ENCODE results near the gene PPFIBP2.

Gene PPFIBP2

GRCh38 chr11:7548659-7549274 lies 35.0 kb downstream of the PPFIBP2 start:
- in situ Hi-C loops (cut with MboI; ENCODE audit: low sequenced_read_pairs), result no loop called here

DNA sequence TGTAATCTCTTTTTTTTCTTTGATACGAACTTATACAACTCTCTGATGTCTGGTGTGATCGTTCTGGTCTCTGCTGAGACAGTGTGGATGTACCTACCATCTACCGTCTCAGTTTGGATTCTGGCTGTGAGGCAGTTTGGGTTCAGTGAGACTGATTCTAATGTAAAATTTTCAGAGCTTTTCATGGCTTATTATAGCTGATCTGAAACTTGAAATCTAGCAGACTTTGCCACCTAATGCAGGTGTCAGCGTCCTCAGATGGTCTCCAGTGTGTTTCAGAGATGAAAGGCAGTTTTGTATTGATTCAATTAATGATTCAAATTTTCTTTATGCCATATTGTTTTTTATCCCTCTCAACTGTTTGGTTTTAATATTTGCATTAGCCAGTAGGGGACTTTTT lies 35.9 kb downstream of the PPFIBP2 start:
- in situ Hi-C loops (cut with MboI; ENCODE audit: low sequenced_read_pairs), result no loop called here

DNA sequence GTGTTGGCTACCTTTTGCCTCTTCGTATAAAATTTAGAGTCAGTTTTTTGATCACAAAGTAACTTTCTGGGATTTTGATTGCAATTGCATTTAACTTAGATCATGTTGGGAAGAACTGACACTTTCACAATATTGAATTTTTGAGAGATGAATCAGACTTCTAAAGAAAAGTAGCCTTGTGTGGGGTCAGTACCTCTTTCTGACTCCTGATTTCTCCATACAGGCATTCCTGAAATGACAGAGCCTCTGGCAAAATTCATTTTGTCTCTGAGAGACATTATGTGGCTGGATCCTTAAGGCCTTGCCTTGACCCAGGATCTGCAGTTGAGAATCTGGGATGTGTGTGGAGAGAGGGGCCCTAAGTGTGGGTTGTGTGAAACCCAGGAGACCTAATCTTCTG lies 37.8 kb downstream of the PPFIBP2 start:
- in situ Hi-C loops (cut with MboI; ENCODE audit: low sequenced_read_pairs), result no loop called here

- in situ Hi-C loops (cut with MboI; ENCODE audit: low sequenced_read_pairs), result no loop called here
Observed at GRCh38 chr11:7552666-7553065, 38.9 kb downstream of the PPFIBP2 start.

DNA sequence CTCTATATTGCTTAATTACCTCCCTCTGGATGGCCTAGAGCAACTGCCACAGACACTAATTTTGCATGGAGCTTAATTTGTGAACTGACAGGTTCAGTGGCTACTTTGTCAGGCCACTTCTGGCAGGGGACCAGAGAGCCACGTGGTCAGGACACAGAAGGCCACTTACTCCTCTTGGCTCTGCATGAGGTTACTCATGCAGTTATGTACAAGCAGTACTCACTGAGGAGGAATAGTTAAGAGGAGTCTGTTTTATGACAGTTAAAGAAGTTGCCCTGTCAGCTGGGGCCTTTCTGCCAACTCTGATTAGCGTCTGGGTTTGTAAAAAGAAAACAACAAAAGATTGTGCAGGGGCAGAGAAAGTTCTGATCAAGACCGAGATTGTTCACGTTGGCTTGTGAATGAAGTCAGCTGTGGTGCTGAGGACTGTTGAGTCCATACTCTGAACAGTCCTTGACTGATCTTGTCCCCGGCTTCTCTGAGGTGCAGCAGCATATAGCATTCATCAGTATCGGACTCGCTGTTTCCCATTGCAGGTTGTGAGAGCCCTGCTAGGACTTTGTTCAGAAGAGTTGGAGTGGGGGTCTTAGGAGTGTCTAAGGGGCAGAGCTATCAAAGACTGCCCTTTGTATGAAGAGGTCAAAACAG lies 41.4 kb downstream of the PPFIBP2 start:
- in situ Hi-C loops (cut with MboI; ENCODE audit: low sequenced_read_pairs), result no loop called here

DNA sequence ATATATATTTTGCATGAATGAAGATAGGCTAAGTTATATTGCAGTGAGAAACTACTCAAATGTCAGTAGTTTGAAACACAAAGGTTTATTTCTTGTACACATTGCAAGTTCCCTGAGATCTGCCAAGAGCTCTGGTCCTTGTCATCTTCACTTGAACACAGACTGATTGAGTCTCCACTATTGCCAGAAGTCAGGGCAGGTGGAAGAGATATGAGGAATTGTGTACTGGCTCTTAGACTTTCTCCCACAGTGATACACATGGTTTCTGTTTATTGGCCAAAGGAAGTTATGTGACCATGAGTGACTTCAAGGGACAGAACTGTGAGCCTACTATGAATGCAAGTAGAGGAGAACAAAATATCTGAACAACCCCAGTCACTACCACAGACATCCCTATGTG lies 44.2 kb downstream of the PPFIBP2 start:
- in situ Hi-C loops (cut with MboI; ENCODE audit: low sequenced_read_pairs), result no loop called here

- in situ Hi-C loops (cut with MboI; ENCODE audit: low sequenced_read_pairs), result no loop called here
Observed at GRCh38 chr11:7559398-7560283, 45.8 kb downstream of the PPFIBP2 start.

GRCh38 chr11:7561562-7561961 lies 47.8 kb downstream of the PPFIBP2 start:
- in situ Hi-C loops (cut with MboI; ENCODE audit: low sequenced_read_pairs), result no loop called here

DNA sequence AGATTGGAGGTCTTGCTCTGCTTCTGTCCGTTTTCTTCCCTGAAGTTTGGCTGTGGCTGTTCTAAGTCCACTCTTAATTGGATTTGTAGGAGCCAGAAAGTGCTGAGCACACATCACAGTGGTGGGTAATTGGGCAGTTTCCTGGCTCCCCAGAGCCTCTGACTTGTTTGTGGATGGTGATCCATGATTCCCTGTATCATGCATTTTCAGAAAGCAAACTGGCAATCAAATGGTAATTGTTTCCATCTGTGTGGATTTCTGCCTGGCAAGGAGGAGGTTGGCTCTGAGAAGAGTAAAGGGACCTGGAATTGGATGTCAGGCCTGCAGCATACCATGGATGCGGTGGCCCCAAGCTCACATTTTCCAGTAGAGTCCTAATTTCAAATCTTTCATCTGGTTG lies 49.5 kb downstream of the PPFIBP2 start:
- in situ Hi-C loops (cut with MboI; ENCODE audit: low sequenced_read_pairs), result no loop called here

GRCh38 chr11:7564803-7565202 lies 51.0 kb downstream of the PPFIBP2 start:
- in situ Hi-C loops (cut with MboI; ENCODE audit: low sequenced_read_pairs), result no loop called here

DNA sequence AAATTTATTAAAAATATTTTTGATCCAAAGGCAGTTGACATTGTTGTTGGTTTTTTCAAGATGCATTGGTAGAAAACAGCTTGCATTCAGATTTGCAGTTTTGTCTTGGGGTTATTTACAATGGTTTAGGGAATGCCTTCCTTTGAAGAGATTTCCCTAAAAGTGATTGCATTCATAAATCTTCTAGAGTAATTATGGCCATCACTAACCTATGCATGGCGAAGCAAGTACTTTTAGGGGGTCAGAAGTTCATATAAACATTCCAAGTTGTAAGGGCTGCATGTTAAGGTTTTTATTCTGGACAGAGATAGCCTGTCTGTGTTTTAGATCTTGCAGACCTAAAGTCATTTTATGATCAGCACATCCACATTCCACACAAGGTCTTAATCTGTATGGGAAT lies 53.5 kb downstream of the PPFIBP2 start:
- in situ Hi-C loops (cut with MboI; ENCODE audit: low sequenced_read_pairs), result no loop called here

DNA sequence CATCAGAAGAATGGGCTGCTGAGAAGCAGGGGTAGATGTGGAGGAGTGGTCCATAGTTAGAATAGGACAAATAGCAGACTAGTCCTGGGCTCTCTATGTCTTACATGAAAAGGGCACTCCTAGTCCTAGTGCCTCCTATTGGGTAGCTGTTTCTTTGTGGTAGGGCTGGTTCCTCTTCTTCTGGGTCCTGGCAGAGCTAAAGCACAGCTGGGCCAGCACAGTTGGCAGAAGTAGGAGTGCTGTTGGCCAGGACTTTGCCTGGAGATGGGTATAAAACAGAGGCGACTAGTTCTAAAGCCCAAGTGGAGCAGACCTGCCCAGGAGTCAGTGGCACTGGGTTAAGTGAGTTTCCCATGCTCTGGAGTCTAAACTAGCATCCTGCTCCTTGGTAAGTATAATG lies 55.2 kb downstream of the PPFIBP2 start:
- in situ Hi-C loops (cut with MboI; ENCODE audit: low sequenced_read_pairs), result no loop called here

DNA sequence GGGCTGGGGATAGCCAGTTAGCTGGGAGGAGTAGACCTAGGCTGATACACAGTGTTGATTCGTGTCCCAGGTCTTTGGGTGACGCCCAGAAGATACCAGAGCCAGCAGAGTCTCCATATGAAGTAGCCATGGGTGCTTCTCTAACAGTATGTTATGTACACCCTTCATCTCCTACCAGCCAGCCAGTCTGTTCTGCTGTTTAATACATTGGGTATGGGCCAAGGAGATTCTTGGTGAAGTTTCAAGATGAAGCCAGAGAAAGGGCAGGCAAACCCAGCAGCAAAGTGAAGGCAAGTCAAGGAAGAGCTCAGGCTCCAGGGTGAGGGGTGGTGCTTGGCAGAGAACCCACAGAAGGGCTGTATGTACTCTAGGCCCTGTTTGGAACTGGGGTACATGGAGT lies 56.4 kb downstream of the PPFIBP2 start:
- in situ Hi-C loops (cut with MboI; ENCODE audit: low sequenced_read_pairs), result no loop called here

DNA sequence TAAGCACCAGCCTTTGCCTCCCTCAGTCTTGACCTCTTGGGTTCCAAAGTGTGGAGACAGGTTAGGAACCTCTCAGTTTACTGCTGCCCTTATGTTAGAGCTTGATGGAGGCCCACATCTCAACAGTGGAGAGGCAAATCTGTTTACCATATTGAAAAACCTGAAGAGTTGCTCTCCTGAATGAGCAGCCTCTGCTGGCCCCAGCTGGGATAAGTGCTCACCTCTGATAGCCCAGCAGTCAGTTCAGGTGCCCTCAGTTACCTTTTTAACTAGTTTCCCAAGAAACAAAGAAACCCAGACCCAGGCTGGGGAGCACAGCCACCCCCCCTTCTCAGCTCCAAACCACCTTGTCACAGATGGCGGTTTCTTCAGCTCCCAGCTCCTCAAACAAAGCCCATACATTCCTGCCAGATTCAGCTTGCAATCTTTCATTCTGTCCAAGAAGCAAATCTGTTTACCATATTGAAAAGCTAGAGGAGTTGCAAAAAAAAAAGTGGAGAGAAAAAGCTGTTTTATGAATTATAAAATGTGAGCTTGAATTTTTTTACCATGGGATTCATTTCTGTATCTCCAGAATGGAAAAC lies 57.2 kb downstream of the PPFIBP2 start:
- in situ Hi-C loops (cut with MboI; ENCODE audit: low sequenced_read_pairs), result no loop called here

GRCh38 chr11:7571640-7572000 lies 57.8 kb downstream of the PPFIBP2 start:
- in situ Hi-C loops (cut with MboI; ENCODE audit: low sequenced_read_pairs), result no loop called here

DNA sequence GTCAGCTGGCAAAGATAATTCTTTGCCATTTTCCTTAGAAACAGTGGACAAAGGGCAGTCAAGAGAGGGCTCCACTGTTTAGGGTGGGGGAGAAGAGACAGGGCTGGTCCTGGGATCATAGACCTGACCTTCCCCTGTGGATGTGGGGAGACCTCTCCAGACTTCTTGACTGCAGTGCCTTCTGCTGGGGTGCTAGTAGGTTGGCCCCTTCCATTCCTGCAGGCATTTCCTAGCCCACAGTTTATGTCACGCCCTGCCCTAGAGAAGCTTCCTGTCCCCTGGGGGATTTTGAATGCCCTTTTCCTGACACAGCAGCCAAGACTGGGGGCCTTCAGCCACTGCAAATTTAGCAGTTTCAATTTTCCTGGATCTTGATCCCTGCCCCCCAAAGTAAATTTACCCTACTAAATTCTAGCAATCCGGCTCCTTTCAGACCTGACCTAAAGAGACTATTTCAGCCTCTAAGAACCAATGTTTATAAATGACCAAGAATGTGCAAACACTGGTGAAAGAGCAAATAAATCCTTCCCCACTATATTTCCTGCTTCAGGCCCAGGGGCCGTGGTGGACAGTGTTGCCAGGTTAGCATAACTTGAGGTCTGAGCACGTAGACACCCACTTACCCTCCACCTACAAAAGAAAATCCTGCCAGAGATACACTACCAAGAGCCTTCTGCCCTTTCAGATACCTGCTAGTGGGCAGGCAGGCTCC lies 58.4 kb downstream of the PPFIBP2 start:
- in situ Hi-C loops (cut with MboI; ENCODE audit: low sequenced_read_pairs), result no loop called here

- in situ Hi-C loops (cut with MboI; ENCODE audit: low sequenced_read_pairs), result no loop called here
Observed at GRCh38 chr11:7573193-7573557, 59.4 kb downstream of the PPFIBP2 start.

DNA sequence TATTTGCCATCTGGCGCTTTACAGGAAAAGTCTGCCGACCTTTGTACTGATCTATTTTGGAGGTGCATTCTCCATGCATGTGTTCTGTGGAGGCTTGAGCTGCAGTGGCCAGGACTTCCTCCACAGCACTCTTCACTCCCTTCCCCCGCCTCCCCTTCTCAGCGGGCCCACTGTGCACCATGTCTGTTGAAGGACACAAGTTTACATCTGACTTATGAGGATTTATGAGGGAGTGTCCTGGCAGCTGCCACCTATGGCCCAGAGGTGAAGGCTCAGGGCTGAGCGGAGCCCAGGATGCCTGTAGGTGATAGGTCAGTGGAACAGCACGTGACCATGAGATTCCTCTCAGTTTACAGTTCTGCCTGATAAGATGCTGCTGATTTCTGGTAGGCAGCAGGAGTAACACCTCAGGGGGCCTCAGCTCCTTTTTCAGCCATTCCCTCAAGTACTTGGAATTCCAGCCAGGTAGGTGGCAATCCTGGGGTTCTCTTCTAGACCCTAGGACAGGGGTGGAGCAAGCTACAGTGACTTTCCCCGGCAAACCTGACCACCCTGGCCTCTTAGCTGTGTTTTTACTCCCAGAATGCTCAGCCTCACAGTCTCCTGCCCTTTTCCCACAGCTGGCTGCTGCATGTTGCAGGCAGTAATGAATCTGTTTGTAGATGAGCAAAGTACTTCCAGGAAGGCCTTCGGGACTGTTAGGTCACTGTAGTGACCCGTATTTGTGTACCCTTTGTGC lies 59.9 kb downstream of the PPFIBP2 start:
- in situ Hi-C loops (cut with MboI; ENCODE audit: low sequenced_read_pairs), result no loop called here

DNA sequence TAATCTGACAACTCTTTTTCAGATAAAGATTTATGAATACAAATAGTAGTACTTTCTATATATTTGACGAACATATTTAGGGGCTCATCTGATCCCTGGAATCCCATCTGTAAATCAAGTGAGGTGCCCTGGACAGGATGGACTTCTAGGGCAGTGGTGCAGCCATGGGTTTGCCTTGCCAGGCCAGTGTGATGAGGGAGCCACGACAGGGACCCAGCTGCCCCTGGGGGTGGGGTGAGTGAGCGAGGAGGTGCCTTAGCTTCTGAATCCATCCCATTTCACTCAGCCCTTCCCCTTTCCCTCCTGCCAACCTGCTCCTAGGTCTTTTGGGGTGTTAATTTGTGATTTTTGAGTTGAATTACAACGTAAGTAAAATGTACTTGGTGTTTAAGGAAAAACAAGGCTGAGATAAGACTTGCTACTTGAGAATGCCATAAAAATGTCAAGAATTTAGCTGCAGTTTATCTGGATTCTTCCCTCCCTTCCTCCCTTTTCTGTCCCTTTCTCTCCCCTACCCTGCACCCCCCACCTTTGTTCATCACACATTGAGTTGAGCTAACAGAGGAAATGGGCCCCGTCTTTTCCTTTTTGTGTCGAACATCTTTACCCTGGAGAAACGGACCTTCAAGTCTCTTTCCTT lies 60.8 kb downstream of the PPFIBP2 start:
- in situ Hi-C loops (cut with MboI; ENCODE audit: low sequenced_read_pairs), result no loop called here
